Aortic smooth muscle cell (primary cell): ENCODE data around the gene SH3BP5L. TPM values are rescaled to one million over a fixed set of nuclear protein-coding genes. Genes with fewer than 3 reads are reported as not detected.

ENCODE experiments used
- total RNA-seq: library from RNA; depleted of rRNA; stranded (reverse); fragments of >200 nt; gene quantifications from 2 replicates; pipeline ENCODE4 v1.2.3, GENCODE V29; 2014

The SH3BP5L gene
- total RNA-seq, result 25.7 and 25.8 TPM in 2 replicates

GRCh38 chr1:248825909-248826760 lies at the start of gene SH3BP5L:
Gene SH3BP5L, minus strand, starts transcription at chr1:248825915. Its CDS starts 980 bp downstream, at chr1:248824935.

GRCh38 chr1:248858891-248859889 lies 33.5 kb upstream of the SH3BP5L start, which contains the start of gene ZNF692:
Gene ZNF692, minus strand, starts transcription at chr1:248859085. Its CDS starts 776 bp downstream, at chr1:248858309.

GRCh38 chr1:248837781-248838356 lies 12.2 kb upstream of the SH3BP5L start, which contains the start of gene ZNF672:
Gene ZNF672, plus strand, starts transcription at chr1:248838224. Its CDS starts 9,051 bp downstream, at chr1:248847275.

Other genes starting within 250 kb of the SH3BP5L start
- not detected in 2 replicates for gene OR2T10, start 228.2 kb downstream of the SH3BP5L start, total RNA-seq
- not detected in 2 replicates for gene OR2T11, start 190.8 kb downstream of the SH3BP5L start, total RNA-seq
- not detected in 2 replicates for gene OR2T35, start 180.6 kb downstream of the SH3BP5L start, total RNA-seq
- gene OR2T27, start 170.4 kb downstream of the SH3BP5L start, total RNA-seq, result not detected in 2 replicates
- not detected in 2 replicates for gene OR14I1, start 123.1 kb downstream of the SH3BP5L start, total RNA-seq
- not detected in 2 replicates for gene LYPD8, start 70.2 kb downstream of the SH3BP5L start, total RNA-seq
- 16.6 and 19.6 TPM in 2 replicates for gene ZNF672, start 12.3 kb upstream of the SH3BP5L start, total RNA-seq
- 7.5 and 12.2 TPM in 2 replicates for gene ZNF692, start 33.2 kb upstream of the SH3BP5L start, total RNA-seq
- 4.0 and 4.5 TPM in 2 replicates for gene PGBD2, start 80.3 kb upstream of the SH3BP5L start, total RNA-seq